ENCODE data around the gene PRDM10. TPM values are rescaled to one million over a fixed set of nuclear protein-coding genes. Genes with fewer than 3 reads are reported as not detected.
"Not testable (repeated sequence)": the region's sequence is repeated elsewhere in the genome, so short reads cannot be mapped to it uniquely, and the experiment has no call there.

PRDM10 gene
- total RNA-seq, 1 experiment from 2014 or later: 18.9 TPM

DNA sequence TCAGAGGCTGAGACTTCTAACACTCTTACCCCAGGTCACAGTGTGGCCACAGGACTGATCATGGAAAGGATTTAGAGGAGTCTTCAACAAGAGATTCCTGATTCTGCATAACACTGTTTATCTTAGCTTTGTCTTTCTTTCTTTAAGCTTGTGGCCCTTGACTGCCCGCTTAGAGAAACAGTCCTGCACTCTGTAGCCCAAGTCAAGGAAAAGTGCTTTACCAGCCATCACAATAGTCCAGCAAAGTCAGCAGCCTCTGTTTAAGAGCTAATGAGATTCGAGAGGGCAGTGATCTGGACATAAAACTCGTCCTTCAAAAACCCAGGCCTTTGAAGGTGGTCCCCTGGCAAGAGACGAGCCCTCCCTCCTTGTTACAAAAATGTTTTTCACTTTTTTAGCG, 30.0 kb downstream of the PRDM10 start:
- Mint-ChIP-seq H3K27me3 (ENCODE audit: low read depth) (no peaks in the 10 kb centered on the region), H3K36me3 (peaks cover 12% of the 10 kb centered on the region), H3K27ac (peak overlapping the region; percentile 96), H3K9me3 (peaks cover 4% of the 10 kb centered on the region; the same call in 1 of the 2 replicates), H3K4me1 (peaks cover 24% of the 10 kb centered on the region), H3K4me3 (no peak overlapping the region)
- ChIA-PET POLR2A (interaction anchor here (2.3 kb wide), 1 partner anchor 31 kb away, joined by 16 read pairs; the partner anchor contains the start of gene PRDM10), CTCF (interaction anchor here (0.6 to 2.1 kb wide), 10 partner anchors 14 to 944 kb away, joined by 3 to 17 read pairs (median 4); partner anchors contain the start of genes PRDM10 and SNX19)
- ATAC-seq (no peak), DNase-seq (ENCODE audit: low spot score) (no peak)
- no peak for TF ChIP-seq SP1 (CRISPR knock-in tag; conservative IDR thresholded peaks at IDR 0.05)
- TF ChIP-seq GTF2I (CRISPR knock-in tag; conservative IDR thresholded peaks at IDR 0.05): no peak
- TF ChIP-seq SMAD3 (CRISPR knock-in tag; IDR thresholded peaks at IDR 0.05; ENCODE audit: borderline replicate concordance): no peak
- TF ChIP-seq ZBTB21 (CRISPR knock-in tag; IDR thresholded peaks at IDR 0.05; ENCODE audit: borderline replicate concordance): no peak
- TF ChIP-seq, protein P1, sequence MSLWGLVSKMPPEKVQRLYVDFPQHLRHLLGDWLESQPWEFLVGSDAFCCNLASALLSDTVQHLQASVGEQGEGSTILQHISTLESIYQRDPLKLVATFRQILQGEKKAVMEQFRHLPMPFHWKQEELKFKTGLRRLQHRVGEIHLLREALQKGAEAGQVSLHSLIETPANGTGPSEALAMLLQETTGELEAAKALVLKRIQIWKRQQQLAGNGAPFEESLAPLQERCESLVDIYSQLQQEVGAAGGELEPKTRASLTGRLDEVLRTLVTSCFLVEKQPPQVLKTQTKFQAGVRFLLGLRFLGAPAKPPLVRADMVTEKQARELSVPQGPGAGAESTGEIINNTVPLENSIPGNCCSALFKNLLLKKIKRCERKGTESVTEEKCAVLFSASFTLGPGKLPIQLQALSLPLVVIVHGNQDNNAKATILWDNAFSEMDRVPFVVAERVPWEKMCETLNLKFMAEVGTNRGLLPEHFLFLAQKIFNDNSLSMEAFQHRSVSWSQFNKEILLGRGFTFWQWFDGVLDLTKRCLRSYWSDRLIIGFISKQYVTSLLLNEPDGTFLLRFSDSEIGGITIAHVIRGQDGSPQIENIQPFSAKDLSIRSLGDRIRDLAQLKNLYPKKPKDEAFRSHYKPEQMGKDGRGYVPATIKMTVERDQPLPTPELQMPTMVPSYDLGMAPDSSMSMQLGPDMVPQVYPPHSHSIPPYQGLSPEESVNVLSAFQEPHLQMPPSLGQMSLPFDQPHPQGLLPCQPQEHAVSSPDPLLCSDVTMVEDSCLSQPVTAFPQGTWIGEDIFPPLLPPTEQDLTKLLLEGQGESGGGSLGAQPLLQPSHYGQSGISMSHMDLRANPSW (CRISPR knock-in tag; conservative IDR thresholded peaks at IDR 0.05; ENCODE audit: low read depth): no peak
- TF ChIP-seq, protein P2, sequence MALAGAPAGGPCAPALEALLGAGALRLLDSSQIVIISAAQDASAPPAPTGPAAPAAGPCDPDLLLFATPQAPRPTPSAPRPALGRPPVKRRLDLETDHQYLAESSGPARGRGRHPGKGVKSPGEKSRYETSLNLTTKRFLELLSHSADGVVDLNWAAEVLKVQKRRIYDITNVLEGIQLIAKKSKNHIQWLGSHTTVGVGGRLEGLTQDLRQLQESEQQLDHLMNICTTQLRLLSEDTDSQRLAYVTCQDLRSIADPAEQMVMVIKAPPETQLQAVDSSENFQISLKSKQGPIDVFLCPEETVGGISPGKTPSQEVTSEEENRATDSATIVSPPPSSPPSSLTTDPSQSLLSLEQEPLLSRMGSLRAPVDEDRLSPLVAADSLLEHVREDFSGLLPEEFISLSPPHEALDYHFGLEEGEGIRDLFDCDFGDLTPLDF (CRISPR knock-in tag; IDR thresholded peaks at IDR 0.05): no peak
- no peak for TF ChIP-seq ZNF396 (CRISPR knock-in tag; IDR thresholded peaks at IDR 0.05; ENCODE audit: borderline replicate concordance)

DNA sequence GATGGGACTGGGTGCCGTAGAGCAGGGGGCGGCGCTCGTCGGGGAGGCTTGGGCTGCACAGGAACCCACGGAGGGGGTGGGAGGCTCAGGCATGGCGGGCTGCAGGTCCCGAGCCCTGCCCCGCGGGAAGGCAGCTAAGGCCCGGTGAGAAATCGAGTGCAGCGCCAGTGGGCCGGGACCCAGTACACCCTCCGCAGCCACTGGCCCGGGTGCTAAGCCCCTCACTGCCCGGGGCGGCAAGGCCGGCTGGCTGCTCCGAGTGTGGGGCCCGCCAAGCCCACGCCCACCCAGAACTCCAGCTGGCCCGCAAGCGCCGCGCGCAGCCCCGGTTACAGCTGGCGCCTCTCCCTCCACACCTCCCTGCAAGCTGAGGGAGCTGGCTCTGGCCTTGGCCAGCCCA, 30.8 kb downstream of the PRDM10 start:
- H3K27me3 Mint-ChIP-seq (ENCODE audit: low read depth); ATAC-seq; H3K27ac Mint-ChIP-seq; DNase-seq (ENCODE audit: low spot score); H3K4me3 Mint-ChIP-seq; POLR2A ChIA-PET; H3K9me3 Mint-ChIP-seq: not testable (repeated sequence)
- Mint-ChIP-seq H3K36me3 (peaks cover 12% of the 10 kb centered on the region), H3K4me1 (peaks cover 24% of the 10 kb centered on the region)
- CTCF ChIA-PET: interaction anchor here (2.1 kb wide), 1 partner anchor 174 kb away, joined by 4 read pairs; no protein-coding TSS in a partner anchor

- Mint-ChIP-seq H3K4me1 (peaks cover 24% of the 10 kb centered on the region), H3K4me3 (no peak overlapping the region), H3K36me3 (peaks cover 12% of the 10 kb centered on the region), H3K27ac (no peak overlapping the region), H3K9me3 (peaks cover 4% of the 10 kb centered on the region; the same call in 1 of the 2 replicates), H3K27me3 (ENCODE audit: low read depth) (no peaks in the 10 kb centered on the region)
- TF ChIP-seq ZNF671 (CRISPR knock-in tag; IDR thresholded peaks at IDR 0.05) (no peak), SMAD4 (CRISPR knock-in tag; IDR thresholded peaks at IDR 0.05) (no peak), JAZF1 (CRISPR knock-in tag; IDR thresholded peaks at IDR 0.05) (no peak), USF1 (CRISPR knock-in tag; IDR thresholded peaks at IDR 0.05) (no peak), NR3C1 (CRISPR knock-in tag; conservative IDR thresholded peaks at IDR 0.05; ENCODE audit: low read depth) (no peak)
- TF ChIP-seq, protein P3, sequence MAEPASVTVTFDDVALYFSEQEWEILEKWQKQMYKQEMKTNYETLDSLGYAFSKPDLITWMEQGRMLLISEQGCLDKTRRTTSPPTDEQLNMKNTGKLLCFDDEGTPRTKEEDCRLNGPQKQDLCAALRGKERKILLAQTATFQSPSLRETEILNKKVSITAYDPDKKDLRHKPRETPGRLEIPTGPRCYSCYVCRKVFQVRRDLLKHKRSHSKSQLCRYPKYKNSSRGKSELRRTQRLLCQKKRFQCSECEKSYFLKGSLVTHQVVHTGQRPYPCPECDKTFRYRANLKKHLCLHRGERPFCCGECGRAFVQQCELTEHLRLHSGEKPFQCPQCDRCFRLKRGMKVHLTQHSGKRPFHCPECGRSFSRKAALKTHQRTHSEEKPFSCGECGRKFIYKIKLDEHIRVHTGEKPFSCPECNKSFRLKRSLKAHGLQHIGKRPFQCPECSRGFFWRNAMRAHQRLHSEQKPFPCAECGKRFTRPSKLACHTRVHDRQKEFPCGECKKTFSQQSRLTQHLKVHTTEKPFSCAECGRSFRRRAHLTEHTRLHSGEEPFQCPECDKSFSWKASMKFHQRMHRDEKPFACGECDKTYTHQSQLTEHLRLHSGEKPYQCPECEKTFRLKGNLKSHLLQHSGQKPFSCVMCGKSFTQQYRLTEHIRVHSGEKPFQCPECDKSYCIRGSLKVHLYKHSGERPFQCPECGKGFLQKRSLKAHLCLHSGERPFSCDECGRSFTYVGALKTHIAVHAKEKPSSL (CRISPR knock-in tag; conservative IDR thresholded peaks at IDR 0.05): no peak
- DNase-seq (ENCODE audit: low spot score) (no peak), ATAC-seq (no peak)
- ChIA-PET POLR2A (no interaction called here), CTCF (interaction anchor here (0.9 kb wide), 1 partner anchor 177 kb away, joined by 3 read pairs; no protein-coding TSS in a partner anchor)
Observed at GRCh38 chr11:129969920-129970319, 32.7 kb downstream of the PRDM10 start.
